Measurements from ENCODE around the gene KBTBD8. TPM values are rescaled to one million over a fixed set of nuclear protein-coding genes. Genes with fewer than 3 reads are reported as not detected.

Gene KBTBD8
- total and polyA plus RNA-seq, 9 of the 15 experiments (the other 6 are each of a cell fraction or from before 2014, with no cell fraction given): 2.7 to 9.1 (median 5.6) TPM

DNA sequence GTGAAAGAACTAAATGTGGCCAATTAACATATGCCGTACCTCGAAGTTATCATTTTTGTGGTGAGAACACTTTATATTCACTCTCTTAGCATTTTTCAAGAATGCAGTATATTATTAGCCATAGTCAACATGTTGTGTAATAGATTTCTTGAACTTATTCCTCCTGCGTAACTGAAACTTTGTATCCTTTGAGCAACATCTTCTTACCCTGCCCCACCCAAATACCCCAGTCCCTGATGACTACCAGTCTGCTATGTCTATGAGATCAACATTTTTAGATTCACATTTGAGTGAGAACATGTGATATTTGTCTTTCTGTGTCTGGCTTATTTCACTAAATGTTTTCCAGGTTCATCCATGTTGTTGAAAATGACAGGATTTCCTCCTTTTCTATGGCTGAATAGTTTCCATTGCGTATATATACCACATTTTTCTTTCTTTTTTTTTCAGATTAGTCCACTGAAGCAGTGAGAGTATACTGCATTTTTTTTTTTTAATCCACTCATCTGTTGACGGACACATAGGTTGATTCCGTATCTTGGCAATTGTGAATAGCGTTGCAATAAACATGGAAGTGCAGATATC lies 12.7 kb upstream of the KBTBD8 start (continued):
- no peak for TF ChIP-seq ZNF518B (CRISPR knock-in tag; IDR thresholded peaks at IDR 0.05)
- TF ChIP-seq ZNF239 (CRISPR knock-in tag; IDR thresholded peaks at IDR 0.05): no peak

DNA sequence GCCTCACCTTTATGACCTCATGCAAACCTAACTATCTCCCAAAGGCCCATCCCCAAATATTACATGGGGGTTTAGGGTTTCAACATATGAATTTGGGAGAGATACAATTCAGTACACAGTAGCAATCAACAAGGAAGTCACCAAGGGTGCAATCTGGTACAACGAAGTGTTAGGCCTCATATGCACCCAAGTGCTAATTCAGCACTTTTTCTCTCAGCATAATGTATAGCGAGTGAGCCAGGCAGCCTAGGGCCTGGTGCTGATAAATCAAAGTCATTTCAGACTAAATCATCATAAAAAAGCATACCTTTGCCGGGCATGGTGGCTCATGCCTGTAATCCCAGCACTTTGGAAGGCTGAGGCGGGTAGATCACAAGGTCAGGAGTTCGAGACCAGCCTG lies 11.7 kb upstream of the KBTBD8 start:
- no peaks in the 10 kb centered on the region for H3K79me2 ChIP-seq (ENCODE audit: control insufficient read depth, insufficient read depth, low read length)
- ChIA-PET CTCF (ENCODE audit: low intra/inter-chr PET ratio) (no interaction called here), POLR2A (no interaction called here)
- no peak overlapping the region for H3K4me2 ChIP-seq (ENCODE audit: insufficient read depth, low read length)
- WGBS (ENCODE audit: insufficient coverage, low coverage, missing lambda C conversion rate): 43% methylated on average over 4 of the region's 5 CpGs
- no peaks in the 10 kb centered on the region for H3K36me3 ChIP-seq (ENCODE audit: control insufficient read depth, insufficient read depth, low read length)
- no peaks in the 10 kb centered on the region for H3K27me3 ChIP-seq (ENCODE audit: control insufficient read depth in 2 of 2, insufficient read depth in 2 of 2, low read length in 2 of 2)
- H3K9me3 ChIP-seq (replicated peaks; ENCODE audit: control insufficient read depth, insufficient read depth, low read depth, low read length): no peaks in the 10 kb centered on the region
- TF ChIP-seq MAFF (IDR thresholded peaks at IDR 0.05; ENCODE audit: low read length): peak; percentile 32
- no peak for TF ChIP-seq ZNF57 (CRISPR knock-in tag; IDR thresholded peaks at IDR 0.05)
- no peak for TF ChIP-seq TSHZ1 (CRISPR knock-in tag; IDR thresholded peaks at IDR 0.05)
- peak; percentile 58; the same call in 1 of the 2 replicates for TF ChIP-seq ZNF316 (IDR thresholded peaks at IDR 0.05)
- peak; percentile 59 for TF ChIP-seq C11orf30 (IDR thresholded peaks at IDR 0.05; ENCODE audit: low read depth)
- TF ChIP-seq MAFG (tag; conservative IDR thresholded peaks at IDR 0.05): peak; percentile 47
- no peak for TF ChIP-seq ZBTB49 (CRISPR knock-in tag; IDR thresholded peaks at IDR 0.05; ENCODE audit: borderline replicate concordance)
- TF ChIP-seq PHF8 (IDR thresholded peaks at IDR 0.05; ENCODE audit: borderline replicate concordance, low read length): no peak
- H4K20me1 ChIP-seq (replicated peaks; ENCODE audit: control insufficient read depth, insufficient read depth, low read length): no peaks in the 10 kb centered on the region
- H3K4me1 ChIP-seq (replicated peaks in 1 of 2; ENCODE audit: control insufficient read depth in 2 of 2, insufficient read depth in 2 of 2, low read length in 2 of 2): peaks cover 0 to 8% of the 10 kb centered on the region in 2 experiments; a peak in 2 of 5 replicates
- DNase-seq (ENCODE audit: extremely low read depth in 1 of 4, low spot score in 3 of 4): no peak
- no peak overlapping the region for H3K9ac ChIP-seq (ENCODE audit: insufficient read depth in 1 of 2, low read depth in 2 of 2, low read length in 2 of 2)
- no peak for FAIRE-seq
- H3K4me3 ChIP-seq: no peak overlapping the region
- no peak for ATAC-seq
- intact Hi-C loops (cut with micrococcal nuclease): no loop called here
- in situ Hi-C loops (cut with MboI): no loop called here
- BruUV-seq (replicated peaks): no TSS peak
- H3K27ac ChIP-seq (ENCODE audit: extremely low read depth, low read depth, low read length): no peak overlapping the region
- H2AFZ ChIP-seq (ENCODE audit: low read depth, low read length): no peak overlapping the region
- H3K9me1 ChIP-seq (ENCODE audit: control insufficient read depth, insufficient read depth, low read length): no peaks in the 10 kb centered on the region
